ENCODE measurements around the gene NBEA.

NBEA gene

DNA sequence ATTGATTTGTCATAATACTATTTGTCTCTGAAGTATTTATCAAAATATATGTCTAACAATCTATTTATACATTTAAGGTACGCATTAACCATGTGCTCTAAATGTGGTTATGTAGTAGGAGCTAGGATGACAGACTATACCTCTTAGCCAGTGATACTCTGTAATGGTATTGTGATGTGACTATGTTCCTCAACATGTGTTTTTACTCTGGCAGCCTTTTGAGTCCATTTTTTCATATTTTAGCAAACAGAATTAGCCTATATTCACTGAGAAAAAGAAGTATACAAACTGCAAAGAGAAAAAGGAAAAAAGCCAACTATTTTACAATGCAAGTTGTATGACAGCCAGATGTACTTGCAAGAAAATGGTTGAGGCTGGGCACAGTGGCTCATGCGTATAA, 507.8 kb downstream of the NBEA start:
- DNase-seq (ENCODE audit: low read depth): no peak
- TF ChIP-seq, protein P1, sequence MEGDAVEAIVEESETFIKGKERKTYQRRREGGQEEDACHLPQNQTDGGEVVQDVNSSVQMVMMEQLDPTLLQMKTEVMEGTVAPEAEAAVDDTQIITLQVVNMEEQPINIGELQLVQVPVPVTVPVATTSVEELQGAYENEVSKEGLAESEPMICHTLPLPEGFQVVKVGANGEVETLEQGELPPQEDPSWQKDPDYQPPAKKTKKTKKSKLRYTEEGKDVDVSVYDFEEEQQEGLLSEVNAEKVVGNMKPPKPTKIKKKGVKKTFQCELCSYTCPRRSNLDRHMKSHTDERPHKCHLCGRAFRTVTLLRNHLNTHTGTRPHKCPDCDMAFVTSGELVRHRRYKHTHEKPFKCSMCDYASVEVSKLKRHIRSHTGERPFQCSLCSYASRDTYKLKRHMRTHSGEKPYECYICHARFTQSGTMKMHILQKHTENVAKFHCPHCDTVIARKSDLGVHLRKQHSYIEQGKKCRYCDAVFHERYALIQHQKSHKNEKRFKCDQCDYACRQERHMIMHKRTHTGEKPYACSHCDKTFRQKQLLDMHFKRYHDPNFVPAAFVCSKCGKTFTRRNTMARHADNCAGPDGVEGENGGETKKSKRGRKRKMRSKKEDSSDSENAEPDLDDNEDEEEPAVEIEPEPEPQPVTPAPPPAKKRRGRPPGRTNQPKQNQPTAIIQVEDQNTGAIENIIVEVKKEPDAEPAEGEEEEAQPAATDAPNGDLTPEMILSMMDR (conservative IDR thresholded peaks at IDR 0.05; ENCODE audit: low read depth, low read length): no peak
- H3K4me3 ChIP-seq (ENCODE audit: low read depth, low read length): no peak overlapping the region

DNA sequence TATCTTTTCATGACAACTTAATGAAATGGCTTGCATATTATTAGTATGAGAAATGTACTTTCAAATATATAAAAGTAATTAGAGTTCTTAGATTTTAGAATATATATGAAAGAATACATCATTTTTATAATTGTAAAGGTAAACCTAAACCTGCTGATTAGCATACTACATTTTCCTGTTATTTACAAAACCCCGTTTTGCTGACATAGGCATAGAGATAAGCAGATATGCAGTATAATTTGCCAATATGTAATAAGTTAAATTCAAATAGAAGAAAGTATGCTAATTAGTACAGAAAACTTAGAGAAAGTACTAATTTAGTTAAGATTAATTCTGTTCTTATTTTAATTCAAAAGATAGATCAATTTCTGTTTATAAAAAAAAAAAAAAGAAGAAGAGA, 513.0 kb downstream of the NBEA start:
- DNase-seq (ENCODE audit: low read depth): no peak
- TF ChIP-seq, protein P1 (conservative IDR thresholded peaks at IDR 0.05; ENCODE audit: low read depth, low read length): no peak
- H3K4me3 ChIP-seq (ENCODE audit: low read depth, low read length): no peak overlapping the region

DNA sequence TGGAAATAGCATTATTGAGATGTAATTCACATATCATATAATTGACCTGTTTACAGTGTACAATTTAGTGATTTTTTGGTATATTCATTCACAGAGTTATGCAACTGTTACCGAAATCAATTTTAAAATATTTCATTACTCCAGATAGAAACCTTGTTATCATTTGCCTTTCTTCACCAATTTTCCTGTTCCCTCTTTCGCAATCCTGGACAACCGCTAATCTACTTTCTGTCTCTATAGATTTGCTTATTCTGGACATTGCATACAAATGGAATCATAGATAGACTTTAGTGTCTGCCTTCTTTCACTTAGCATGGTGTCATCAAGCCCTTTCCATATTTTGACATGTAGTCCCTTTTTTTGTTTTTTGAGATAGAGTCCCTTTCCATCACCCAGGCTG, 515.2 kb downstream of the NBEA start:
- no peak overlapping the region for H3K4me3 ChIP-seq (ENCODE audit: low read depth, low read length)
- TF ChIP-seq, protein P1 (conservative IDR thresholded peaks at IDR 0.05; ENCODE audit: low read depth, low read length): no peak
- DNase-seq (ENCODE audit: low read depth): no peak

DNA sequence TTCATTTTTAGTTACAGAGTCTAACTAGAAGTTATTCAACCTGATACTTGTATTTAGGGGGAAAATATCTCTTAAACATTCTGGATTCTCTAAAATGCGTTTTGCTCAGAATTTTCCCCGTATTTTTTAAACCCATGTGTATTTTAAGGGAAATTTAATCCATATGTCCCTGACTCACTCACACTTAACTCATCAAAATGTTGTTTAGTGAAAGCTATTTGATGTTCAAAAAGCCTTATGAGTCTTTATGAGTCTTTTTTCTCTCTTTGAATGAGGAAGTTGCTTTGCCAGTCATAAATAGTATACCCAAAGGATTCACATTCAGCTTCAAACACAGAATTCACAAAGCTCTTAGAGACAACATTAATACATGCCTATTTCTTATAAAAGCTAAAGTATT, 518.0 kb downstream of the NBEA start:
- no peak for DNase-seq (ENCODE audit: low read depth)
- TF ChIP-seq, protein P1 (conservative IDR thresholded peaks at IDR 0.05; ENCODE audit: low read depth, low read length): no peak

DNA sequence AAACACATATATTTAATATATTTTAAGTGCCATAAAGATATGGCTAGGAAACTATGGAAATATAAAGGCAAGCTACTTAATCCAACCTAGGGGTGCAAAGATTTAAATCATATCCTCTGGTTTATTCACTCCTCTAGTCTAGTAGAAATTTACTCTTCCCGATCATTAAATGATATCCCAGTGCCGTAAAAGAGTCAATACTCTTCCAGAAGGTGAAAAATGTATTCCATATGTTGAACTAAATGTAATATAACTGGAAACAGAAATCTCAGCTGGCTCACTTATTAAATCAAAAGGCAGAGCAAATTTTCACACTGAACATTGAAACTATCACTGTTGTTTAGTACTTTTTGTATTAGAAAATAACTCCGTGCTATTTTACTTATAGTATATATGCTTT, 523.3 kb downstream of the NBEA start:
- no peak for DNase-seq (ENCODE audit: low read depth)
- H3K4me3 ChIP-seq (ENCODE audit: low read depth, low read length): no peak overlapping the region
- TF ChIP-seq, protein P1 (conservative IDR thresholded peaks at IDR 0.05; ENCODE audit: low read depth, low read length): no peak

More for the DNA sequence above, 518.0 kb downstream of the NBEA start:
- H3K4me3 ChIP-seq (ENCODE audit: low read depth, low read length): no peak overlapping the region

DNA sequence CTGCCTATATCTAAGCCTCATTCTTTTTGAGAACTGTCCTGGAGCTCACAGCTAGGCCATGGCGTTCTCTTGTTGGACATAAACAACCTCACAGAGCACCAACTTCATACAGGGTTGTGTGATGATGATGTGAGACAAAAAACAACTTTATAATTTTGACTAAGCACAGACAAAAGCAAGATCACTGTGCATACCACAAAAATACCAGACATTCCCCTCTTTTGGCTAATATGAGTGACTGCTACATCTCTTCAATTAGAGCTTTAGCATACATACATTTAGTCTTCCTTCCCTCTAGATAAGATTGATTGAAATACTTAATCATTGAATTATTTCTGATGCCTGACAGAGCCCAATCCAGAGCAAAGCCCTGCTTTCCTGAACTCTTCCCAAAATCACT, 526.1 kb downstream of the NBEA start:
- TF ChIP-seq, protein P1 (conservative IDR thresholded peaks at IDR 0.05; ENCODE audit: low read depth, low read length): no peak
- H3K4me3 ChIP-seq (ENCODE audit: low read depth, low read length): no peak overlapping the region
- DNase-seq (ENCODE audit: low read depth): peak; percentile 43

DNA sequence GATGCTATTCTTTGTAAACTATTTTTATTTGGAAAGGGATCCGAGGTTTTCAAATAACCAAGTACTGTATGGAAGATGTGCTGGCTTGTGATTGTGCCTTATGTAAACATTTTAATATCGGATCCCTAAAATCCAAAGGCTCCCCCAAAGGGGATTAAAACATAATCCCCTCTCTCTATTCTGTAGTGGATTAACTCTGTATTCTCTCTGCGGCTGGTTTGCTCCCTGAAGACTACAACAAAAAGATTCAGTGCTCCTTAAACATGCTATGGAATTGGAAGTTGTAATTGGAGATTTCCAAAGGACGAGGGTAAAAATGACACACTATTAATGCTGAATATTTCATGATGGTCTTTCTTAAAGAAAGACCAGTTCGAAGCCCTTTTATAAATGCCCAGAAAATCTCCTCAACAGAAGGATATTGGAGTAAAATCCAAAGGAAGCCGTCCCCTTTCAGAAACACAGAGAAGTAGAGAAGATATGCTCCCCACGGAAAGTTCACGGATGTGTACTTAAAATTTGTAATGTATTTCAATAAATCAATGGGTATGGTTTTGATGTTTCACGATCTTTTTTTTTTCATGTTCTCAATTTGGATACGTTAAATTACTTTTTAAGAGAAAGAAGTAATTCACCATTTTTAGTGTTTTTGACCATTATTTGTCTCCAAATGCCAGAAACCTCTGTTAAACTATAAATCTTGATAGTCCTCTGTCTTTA, 527.9 kb downstream of the NBEA start:
- H3K4me3 ChIP-seq (ENCODE audit: low read depth, low read length): no peak overlapping the region
- TF ChIP-seq, protein P1 (conservative IDR thresholded peaks at IDR 0.05; ENCODE audit: low read depth, low read length): no peak
- DNase-seq (ENCODE audit: low read depth): no peak

Measured in choroid plexus epithelial cell (primary cell).